Measurements from ENCODE around the gene NFIX.

The NFIX gene

DNA sequence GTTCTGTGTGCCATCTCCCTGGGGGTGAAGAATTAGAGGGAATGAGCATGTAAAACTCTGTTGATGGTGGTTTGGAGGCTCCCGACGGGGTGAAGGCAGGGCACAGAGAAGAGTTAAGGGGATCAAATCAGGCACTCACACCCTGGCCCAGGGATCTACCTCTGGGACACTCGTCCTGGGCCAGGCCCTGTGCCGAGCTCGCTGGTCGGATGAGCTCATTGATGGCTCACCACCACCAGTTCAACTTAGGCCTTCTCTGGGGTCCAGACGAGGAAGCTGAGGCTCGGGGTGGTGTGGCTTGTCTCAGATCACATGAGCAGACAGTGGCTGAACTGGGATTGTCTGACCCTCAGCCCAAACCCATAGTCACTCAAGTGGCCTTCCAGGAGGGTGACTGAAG, 124.4 kb downstream of the NFIX start:
- no peak for TF ChIP-seq ZNF274 (IDR thresholded peaks at IDR 0.05; ENCODE audit: low read depth, low read length)
- H3K4me3 ChIP-seq (ENCODE audit: low read length), result no peak overlapping the region; the same call in 1 of the 2 replicates

DNA sequence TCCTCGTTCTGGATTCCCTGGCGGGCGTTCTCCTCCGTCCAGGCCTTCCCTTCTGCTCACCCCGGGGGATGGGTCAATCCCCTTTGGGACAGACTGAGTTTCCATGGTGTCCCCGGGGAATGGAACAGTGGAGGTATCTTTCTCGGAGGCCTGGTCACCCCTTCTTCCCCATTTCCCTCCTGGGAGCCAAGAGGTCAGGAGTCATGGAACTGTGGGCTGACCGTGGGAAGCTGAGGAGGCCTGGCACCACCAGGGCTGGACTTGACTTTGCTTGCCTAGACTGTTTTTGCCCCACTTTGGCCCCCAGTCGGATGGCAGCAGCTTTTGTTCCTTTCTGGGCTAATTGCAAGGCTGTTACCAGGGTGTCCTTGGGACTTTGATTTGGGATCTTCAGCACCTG, 124.8 kb downstream of the NFIX start:
- no peak overlapping the region for H3K4me3 ChIP-seq (ENCODE audit: low read length)
- no peak for TF ChIP-seq ZNF274 (IDR thresholded peaks at IDR 0.05; ENCODE audit: low read depth, low read length)

DNA sequence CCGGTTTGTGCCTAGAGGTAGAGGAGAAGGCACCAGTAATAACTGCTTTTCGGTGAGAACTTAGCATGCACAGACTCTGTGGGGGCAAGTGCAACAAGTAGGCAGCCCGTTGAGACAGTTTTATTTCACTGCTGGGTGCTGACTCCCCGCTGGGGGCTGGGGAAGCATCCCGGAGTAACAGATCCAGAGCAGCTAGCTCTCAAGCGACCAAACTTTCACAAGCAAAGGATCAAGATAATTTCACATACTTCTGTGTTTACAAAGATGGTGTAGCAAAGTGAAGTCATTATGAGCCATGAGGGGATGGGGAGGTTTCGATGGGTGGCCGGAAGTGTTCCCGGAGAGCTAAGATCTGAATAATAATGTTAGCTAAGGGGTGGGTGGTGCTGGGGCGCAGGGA, 125.5 kb downstream of the NFIX start:
- H3K4me3 ChIP-seq (ENCODE audit: low read length), result no peak overlapping the region
- no peak for TF ChIP-seq ZNF274 (IDR thresholded peaks at IDR 0.05; ENCODE audit: low read depth, low read length)

DNA sequence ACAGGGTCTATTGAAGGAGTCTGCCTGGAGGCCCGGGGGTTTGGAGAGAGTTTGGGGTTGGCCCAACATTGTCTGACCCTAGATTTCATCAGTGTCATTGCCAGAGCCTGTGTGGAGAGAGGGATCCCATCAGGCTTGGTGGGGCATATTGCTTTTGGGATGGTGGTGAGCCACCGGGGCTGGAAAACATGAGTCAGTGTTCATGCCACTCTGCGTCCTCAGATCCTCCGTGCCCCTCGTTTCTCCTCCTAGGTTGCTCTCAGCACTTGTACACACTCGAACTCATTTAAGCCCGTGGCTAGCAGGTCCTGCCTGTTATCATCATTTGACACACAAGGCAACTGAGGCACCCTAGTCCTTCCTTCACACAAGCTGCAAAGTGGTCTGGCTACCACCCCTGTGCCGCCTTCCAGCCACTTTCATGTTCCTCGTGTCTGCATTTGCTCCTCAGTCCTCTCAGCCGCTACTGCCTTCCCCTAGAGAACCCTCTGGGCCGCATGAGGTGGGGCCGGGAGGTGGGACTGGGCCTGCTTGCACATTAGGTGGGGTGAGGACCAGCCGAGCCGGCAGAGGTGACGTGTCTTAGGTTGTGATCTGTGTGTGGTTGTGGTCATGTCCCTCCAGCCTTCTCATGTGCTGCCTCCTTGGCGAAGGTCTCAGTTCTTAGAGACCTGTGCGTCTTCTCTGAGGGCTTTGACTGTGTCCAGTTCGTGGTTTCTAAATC, 126.4 kb downstream of the NFIX start:
- TF ChIP-seq ZNF274 (IDR thresholded peaks at IDR 0.05; ENCODE audit: low read depth, low read length), result no peak
- no peak overlapping the region for H3K4me3 ChIP-seq (ENCODE audit: low read length)

DNA sequence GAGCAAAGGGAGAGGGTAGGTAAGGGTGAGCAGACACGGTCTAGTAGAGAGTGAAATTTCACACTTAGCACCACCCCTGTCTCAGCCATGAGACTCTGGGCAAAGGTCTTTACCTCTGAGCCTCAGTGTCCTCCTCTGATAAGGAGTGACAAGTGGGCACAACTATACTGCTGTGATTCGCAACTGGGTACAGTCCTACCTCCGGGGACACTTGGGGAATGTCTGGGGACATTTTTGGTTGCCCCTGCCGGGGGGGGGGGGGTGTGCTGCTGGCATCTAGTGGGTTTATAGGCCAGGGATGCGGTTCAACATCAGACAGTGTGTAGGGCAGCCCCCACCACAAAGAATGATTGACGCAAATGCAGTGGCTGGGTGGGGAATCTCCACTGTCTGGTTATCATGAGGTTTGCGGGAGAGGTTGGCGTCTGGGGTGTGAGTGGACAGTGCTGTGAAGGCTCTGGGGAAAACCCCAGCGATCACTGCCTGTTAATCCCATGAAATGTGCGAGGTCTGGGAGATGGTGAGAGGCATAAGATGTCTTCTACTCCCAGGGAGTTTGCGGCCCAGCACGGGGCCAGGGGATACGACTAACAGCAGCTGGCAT, 127.1 kb downstream of the NFIX start:
- no peak for TF ChIP-seq ZNF274 (IDR thresholded peaks at IDR 0.05; ENCODE audit: low read depth, low read length)

DNA sequence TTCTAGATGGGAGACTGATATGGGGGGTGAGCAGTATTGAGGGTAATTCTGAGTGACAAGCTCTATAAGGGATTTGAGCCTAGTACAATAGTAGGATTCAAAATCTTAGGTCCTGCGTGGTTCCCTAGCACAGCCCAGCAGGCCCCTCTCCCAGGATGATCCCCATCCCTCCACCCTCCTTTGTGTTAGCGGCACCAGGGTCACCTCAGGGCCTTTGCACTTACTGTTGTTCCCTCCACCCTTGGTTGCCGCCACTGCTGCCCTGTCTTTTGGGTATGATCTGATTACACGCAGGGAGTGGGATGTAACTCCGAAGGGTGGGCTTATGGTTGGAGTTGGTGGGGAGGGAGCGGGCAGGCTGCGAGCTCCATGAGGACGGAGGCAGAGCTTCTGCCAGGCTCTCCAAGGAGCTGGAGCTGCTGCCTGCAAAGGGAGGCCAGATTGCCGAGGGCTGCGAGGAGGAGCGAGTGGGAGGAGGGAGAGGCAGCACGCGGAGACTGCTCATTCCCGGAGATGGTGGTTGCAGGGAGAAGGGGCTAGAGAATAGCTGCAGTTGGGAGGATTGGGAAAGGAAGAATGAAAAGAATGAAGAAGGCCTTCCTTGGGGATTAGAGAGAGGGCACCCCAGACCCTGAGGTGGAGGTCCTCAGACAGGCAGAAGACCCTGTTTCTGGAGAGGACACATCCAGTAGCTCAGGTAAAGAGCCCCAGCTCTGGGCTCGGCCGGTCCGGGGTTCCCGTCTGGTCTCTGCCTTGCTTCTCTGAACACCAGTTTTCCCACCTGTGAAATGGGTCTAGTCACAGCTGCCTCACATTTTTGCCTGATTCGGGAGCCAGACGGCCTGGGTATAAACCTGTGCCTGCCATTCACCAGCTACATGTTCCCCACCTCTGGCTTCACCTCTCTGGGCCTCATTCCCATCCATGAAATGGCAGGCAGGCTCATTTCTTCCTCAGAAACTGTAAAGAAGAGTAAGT, 128.0 kb downstream of the NFIX start:
- no peak for TF ChIP-seq ZNF274 (IDR thresholded peaks at IDR 0.05; ENCODE audit: low read depth, low read length)
- H3K4me3 ChIP-seq (ENCODE audit: low read length), result no peak overlapping the region

More for the DNA sequence above, 127.1 kb downstream of the NFIX start:
- no peak overlapping the region for H3K4me3 ChIP-seq (ENCODE audit: low read length)

DNA sequence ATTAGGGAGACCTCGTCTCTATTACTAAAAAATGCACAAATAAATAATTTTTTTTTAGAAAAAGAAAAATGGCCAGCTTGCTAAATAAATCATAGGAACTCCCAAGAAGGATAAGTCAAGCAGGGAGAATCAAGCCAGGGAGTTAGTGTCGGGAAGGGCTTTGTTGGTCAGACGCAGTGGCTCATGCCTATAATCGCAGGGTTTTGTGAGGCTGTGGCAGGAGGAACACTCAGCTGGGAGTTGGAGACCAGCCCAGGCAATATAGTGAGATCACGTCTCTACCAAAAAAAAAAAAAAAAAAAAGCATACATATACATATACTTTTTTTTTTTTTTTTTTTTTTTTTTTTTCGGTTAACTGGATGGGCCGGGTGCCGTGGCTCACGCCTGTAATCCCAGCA, 131.8 kb downstream of the NFIX start:
- TF ChIP-seq ZNF274 (IDR thresholded peaks at IDR 0.05; ENCODE audit: low read depth, low read length), result no peak
- H3K4me3 ChIP-seq (ENCODE audit: low read length), result no peak overlapping the region

DNA sequence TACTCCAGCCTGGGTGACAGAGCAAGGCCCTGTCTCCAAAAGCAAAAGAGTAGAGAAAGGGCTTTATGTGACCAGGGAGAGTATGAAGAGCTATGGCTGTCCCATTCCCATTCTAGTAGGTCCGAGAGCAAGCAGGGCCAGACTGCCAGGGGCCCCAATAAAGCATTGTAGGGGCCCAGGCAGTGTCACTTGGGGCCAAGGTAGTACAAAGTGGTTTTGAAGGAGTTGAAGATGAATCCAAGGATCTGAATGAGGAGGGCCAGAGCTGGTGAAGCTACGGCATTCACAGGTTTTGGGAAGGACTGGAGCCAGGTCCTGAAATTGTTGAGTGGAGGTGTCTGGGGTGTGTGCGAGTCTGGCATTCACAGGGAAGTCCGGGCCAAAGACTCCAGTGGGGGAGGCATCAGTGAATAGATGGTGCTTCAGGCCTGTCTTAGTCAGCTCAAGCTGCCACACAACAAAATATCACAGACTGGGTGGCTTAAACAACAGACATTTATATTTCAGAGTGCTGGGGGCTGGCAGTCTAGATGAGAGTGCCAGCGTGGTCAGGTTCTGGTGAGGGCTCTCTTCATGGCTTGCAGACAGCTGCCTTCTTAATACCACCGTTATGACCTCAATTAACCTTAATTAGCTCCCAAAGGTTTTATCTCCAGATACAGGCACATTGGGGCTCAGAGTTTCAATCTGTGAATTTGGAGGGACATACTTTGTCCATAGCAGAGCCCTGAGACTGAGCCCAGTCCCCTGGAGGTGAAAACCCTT, 132.7 kb downstream of the NFIX start:
- no peak for TF ChIP-seq ZNF274 (IDR thresholded peaks at IDR 0.05; ENCODE audit: low read depth, low read length)
- no peak overlapping the region for H3K4me3 ChIP-seq (ENCODE audit: low read length)

DNA sequence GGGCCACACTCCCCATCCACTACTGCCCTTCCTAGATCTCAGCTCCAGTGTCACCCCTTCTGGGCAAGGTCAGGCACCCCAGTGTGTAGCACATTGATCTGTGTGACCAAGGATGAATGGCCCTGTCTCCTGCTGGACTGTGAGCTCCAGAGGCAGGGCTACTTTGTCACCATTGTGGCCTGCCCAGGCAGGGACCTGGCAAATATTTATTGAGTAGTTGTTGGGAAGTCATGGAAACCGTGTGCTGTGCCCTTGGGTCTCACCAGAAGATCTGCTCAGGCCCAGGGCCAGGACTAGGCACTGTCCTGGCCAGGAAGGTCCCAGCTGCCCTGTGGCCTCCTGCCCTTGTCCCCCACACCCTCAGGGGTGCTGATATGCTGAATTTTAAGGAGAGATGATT, 133.3 kb downstream of the NFIX start:
- H3K4me3 ChIP-seq (ENCODE audit: low read length), result no peak overlapping the region
- TF ChIP-seq ZNF274 (IDR thresholded peaks at IDR 0.05; ENCODE audit: low read depth, low read length), result no peak

DNA sequence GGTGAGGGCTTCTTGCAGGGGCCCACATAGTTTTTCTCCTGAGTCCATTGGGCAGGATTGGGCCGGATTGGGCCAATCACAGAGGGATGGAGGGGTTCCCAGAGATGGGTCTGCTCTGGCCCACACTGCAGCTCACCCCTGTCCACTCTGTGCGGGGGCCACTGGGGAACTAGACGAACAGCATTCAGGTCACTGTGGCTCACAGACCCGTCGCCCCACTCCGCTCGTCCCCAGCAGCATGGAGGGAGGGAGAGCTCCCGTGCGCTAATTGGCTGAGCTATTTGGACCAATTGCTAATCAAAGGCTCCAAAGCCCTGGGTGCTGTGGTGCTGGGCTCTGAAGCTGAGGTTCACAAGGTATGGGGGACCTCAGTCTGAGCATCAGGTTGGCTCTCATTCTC, 134.1 kb downstream of the NFIX start:
- no peak for TF ChIP-seq ZNF274 (IDR thresholded peaks at IDR 0.05; ENCODE audit: low read depth, low read length)

DNA sequence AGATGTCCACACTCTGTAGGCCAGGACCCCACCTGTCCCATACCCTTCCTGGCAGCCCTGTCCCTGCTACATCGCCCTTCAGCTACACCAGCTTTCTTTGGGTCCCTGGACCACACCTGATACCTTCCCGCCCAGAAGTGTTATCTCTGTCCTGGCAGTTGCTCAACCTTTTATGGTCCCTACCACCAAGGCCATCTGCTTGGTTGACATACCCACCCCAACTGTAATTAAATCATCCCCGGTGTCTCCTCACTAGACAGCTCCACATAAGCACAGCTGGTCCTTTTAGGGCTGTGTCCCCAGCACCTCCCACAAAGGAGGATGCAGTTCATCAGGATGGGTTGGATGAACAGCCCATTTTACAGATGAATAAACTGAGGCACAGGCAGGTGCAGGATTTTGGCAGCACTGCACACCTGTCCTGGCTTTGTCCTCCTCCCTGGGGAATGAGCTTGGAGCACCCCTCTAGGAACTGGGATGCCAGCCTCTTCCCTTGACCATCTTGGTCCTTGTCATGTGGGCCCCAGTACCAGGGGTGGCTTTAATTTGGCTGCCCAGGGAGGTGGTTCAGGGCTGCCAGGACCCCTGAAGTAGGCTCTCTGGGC, 135.7 kb downstream of the NFIX start:
- no peak overlapping the region for H3K4me3 ChIP-seq (ENCODE audit: low read length)
- no peak for TF ChIP-seq ZNF274 (IDR thresholded peaks at IDR 0.05; ENCODE audit: low read depth, low read length)

More for the DNA sequence above, 134.1 kb downstream of the NFIX start:
- H3K4me3 ChIP-seq (ENCODE audit: low read length), result no peak overlapping the region

DNA sequence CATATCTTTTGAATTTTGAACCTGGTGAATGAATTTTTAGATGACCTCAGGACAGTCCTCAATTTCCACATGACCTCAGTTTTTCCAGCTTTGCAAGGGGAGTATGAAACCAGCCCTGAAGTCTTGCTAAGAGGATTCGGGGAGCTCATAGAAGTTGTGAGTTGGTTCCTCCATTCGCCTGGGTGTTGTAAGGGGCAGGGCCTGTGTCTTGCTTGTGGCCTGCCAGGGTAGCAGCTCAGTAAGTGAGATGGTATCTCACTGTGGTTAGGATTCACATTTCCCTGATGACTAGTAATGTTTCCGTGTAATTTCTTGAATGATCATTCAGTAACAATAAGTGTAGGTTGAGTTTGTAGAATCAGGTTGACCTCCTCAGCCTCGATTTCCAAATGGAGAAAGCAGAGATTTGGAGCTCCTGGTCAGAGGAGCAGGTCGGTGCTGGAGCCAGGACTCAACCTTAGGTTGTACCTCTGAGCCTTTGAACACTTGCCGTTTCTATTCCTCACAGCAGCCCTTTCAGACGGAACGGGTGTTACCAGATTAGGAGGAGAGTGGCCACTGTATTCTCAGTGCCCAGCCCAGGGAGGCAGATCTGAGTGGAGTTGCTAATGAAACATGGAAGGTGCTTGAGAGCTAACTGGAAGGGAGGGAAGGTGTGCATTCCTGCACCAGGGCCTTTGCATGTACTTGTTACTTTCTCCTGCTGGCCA, 137.4 kb downstream of the NFIX start:
- TF ChIP-seq ZNF274 (IDR thresholded peaks at IDR 0.05; ENCODE audit: low read depth, low read length), result no peak
- no peak overlapping the region for H3K4me3 ChIP-seq (ENCODE audit: low read length)

All from GM08714 (cell line).